Right renal cortex interstitium (tissue), 3 donors: Measurements from ENCODE around the gene FGD6. TPM values are rescaled to one million over a fixed set of nuclear protein-coding genes. Genes with fewer than 3 reads are reported as not detected.
"Not testable (repeated sequence)": the region's sequence is repeated elsewhere in the genome, so short reads cannot be mapped to it uniquely, and the experiment has no call there.

Experiments
- DNase-seq, 3 donors: peaks; one replicate each; pipeline ENCODE4 v3.0.0-alpha.2; 2013; ENCODE audit warnings: low read depth in 3 of 3, low spot score in 2 of 3
- polyA plus RNA-seq, 3 donors: library from polyadenylated mRNA; unstranded; fragments of 120-200 nt; gene quantifications; one replicate each; pipeline ENCODE4 v1.2.1, GENCODE V29; 2013; ENCODE audit not compliant: insufficient read length in 3 of 3

The FGD6 gene
- polyA plus RNA-seq, 3 donors, result 9.9 to 10.4 (median 10.2) TPM

DNA sequence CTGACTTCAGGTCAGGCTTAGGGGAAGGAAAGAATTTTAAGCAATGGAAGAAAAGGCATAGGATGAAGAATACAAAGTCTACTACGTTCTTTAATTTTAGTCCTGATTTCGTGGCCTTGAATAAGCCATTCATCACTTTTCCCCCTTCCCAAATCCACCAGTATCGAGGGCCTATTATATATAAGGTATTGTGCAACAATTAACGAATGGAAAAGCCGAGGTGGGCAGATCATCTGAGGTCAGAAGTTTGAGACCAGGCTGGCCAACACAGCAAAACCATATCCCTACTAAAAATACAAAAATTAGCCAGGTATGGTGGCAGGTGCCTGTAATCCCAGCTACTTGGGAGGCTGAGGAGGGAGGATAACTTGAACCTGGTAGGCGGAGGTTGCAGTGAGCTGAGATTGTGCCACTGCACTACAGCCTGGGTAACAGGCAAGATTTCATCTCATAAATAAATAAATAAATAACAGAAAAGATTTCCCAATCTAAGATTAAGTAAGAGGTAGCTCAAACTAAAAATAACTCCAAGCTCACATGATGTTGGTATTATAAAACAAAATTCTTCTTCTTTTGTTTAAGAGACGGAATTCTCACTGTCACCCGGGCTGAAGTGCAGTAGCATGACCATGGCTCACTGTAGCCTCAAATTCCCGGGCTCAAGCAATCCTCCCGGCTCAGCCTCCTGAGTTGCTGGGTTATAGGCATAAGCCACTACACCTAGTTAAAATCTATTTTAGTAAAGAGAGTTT lies 85.5 kb downstream of the FGD6 start:
- DNase-seq, result no peak

DNA sequence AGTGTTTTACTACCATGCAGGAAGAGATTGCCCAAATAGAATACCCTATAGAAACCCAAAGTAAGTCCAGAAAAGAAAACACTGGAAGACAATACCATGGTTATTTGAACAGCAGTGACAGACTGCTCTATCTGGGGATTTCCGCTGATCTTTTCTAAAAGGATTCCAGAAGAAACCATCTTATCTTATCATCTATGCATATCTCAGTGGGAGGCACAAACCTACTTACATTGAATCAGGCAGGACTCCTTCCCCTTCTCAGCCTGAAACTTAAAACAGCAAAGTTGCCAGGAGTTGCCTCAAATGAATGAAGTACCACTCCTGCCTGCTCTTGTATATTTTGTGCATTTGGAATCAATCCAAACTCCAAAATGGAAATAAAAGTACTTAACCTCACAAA lies 87.2 kb downstream of the FGD6 start:
- no peak for DNase-seq

DNA sequence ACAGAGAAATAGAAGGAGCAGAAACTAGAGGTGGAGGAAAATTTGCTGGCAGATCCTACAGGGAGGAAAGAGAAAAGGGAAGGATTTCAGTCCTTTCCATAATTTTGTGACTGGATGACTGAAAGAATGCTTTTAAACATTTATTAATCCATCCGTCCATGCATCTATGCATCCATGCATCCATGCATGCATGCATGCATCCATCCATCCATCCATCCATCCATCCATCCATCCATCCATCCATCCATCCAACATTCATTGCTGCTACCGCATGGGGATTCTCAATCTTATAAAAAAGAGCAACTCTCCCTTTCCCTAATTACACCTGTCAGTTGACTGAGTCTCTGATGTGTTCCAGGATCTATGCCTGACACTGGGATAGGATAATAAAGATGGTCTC lies 88.2 kb downstream of the FGD6 start:
- no peak for DNase-seq

DNA sequence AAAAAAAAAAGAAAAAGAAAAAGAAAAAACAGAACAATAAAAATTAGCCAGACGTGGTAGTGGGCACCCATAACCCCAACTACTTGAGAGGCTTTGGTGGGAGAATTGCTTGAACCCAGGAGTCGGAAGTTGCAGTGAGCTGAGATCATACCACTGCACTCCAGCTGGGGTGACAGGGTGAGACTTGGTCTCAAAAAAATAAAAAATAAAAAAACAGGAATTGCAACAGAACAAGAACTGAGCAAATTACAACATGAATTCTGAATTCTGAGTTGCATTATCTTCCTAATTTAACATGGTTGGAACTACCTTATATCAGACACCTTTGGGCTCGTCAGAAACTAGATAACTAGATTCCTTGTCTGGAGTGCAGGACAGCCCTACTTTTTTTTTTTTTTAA lies 90.5 kb downstream of the FGD6 start:
- DNase-seq, result no peak

DNA sequence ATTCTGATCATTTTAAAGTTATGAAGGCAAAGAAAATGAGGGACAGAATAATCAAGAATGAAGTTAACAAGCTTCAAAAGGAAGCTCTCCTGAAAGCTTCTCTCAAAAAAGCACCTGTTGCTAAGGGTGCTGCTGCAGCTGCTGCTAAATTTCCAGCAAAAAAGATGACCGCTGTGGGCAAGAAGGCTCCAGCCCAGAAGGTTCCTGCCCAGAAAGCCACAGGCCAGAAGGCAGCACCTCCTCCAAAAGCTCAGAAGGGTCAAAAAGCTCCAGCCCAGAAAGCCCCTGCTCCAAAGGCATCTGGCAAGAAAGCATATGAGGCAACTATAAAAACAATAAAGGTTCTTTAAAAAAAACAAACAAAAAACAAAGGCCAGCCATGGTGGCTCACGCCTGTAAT lies 91.2 kb downstream of the FGD6 start:
- DNase-seq, result no peak

DNA sequence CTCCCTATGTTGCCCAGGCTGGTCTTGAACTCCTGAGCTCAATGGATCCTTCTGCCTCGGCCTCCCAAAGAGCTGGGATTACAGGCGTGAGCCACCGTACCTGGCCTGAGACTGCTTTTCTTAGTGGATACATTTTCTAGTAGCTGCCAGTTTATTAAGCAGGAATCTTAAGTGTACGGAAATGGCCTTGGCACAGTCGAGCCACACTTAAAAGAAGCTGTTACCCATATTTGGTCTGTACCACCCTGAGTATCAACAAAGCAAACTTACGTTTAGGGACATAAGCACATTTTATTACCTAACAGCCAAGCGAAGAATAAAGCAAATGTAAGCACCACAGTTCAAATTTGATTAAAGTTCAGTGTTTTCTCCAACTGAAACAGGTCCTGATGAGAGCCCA lies 93.2 kb downstream of the FGD6 start:
- no peak for DNase-seq

DNA sequence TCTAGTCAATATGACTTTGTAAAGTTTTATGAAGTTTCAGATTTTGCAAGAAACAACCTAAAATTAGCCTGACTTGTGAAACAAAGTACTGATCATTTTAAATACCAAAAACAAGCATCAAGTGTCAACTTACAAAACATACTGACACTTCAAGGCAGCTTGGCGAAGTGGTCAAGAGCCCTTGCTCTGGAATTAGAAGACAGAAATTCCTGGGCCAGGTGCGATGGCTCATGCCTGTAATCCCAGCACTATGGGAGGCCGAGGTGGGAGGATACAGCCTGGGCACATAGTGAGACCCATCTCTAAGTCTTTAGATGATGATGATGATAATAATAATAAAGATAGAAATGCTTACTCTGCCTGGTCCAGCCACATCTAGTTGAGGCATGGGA lies 98.5 kb downstream of the FGD6 start:
- no peak for DNase-seq

DNA sequence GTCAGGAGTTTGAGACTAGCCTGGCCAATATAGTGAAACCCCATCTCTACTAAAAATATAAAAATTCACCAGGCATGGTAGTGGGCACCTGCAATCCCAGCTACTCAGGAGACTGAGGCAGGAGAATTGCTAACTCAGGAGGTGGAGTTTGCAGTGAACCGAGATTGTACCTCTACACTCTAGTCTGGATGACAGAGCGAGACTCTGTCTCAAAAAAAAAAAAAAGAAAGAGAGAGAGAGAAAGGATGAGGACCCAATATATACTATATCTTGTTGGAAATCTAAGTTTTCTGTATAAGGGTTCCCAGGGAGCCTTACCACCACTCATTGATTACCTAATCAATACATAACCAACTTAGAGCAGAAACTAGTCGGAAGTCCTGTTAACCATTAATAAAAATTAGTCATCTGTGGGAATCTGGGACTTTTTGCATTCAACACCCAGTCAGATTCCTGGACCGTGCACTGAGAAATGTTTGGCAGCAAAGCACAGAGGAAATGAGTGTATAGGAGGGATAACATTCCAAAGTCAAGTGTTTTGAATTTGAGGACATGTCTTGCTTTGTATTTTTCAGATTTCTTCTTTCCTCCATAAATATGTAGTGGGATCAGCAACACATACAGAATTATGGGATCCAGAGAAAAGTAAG lies 99.0 kb downstream of the FGD6 start:
- no peak for DNase-seq

DNA sequence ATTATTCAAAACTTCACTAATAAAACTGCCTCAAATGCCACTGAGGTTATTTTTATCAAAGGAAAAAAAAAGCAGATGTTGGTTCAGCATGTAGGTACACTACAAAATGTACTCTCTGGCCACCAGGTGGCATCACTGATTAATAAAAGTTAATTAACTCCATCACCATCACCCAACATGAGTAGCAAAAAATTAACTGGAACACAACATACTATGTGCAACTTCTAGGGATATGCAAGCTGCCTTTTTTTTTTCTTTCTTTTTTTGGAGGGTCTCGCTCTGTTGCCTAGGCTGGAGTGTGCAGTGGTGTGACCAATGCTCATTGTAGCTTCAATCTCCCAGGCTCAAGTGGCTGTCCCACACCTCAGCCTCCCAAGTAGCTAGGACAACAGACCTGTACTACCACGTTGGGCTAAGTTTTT lies 100.1 kb downstream of the FGD6 start:
- peak in 2 of 3 donors; percentile 48 to 62 for DNase-seq

DNA sequence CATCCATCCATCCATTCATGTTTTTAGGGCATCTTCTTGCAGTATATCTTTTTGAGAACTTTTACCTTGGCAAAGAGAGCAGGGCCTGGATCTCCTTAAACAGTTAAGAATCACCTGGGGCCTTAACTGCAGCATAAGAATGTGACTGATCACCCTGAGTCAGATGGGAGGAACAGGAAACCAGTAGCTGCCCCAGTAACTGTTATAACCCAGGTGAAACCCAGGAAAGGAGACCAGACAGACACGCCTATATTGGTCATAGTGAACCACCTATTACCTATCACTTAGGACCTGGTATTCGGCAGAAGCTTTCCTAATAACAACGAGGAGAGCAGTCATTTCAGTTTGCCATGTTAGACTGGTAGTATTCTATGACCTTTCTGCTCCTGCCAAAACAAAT lies 100.5 kb downstream of the FGD6 start:
- no peak for DNase-seq

DNA sequence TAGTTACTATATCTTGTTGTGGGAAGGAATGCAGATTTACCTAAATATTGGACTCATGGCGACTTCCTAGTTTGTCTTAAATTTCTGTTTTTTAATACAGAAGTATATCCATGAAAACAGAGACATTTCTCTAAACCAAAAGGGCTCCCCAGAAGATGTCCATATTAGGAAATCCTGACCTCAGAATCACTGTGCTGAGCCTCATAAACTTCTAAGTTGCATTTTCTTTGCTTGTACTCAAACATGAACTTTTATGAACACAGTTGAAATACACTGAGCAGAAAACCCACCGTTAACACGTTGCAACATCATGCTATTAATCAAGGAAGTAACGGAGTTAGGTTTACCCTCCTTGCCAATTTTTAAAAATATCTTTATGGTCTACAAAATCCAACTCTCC lies 100.9 kb downstream of the FGD6 start:
- no peak for DNase-seq

DNA sequence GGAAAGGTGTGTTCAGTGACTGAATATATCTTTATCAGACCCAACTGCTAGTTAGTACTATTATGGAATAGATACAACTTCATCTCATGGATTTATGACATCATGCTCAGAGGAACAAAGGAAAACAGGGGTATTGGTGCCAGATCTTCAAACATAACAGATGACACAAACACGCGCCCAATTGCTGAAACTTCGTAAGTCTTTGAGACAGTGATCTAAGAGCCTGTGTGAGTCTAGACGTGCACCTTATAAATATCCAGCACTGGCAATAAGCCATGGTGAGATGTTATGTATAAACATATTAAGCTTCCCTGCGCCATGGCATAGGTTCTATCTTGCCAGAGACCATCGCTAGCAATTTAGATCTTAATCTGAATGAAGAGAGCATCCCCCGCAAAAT lies 101.6 kb downstream of the FGD6 start:
- DNase-seq, result no peak

DNA sequence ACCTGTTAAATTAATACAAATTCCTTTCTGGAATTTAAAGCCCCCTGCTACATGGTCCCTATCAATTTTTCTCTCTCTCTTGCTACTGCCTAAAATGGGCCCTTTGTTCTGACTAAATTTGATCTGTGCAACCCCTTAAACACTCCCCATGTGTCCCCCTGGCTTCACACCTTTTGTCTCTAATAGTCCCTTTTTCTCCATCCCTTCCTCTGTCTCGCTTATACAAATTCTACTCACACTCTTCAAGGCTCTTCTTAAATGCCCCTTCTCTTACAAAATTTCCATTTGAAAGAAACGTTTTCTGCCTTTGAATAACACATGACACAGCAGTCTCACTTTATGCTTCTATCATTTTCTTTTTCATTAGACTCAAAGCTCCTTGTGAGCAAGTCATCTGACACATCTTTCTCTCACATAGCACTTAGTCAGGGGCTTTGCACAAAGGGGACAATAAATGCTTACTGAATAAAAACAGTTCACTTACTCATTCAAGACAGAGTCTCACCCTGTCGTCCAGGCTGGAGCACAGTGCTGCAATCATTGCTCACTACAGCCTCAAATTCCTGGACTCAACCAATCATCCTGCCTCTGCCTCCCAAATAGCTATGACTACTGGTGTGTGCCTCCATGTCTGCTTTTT lies 102.4 kb downstream of the FGD6 start:
- DNase-seq, result no peak

DNA sequence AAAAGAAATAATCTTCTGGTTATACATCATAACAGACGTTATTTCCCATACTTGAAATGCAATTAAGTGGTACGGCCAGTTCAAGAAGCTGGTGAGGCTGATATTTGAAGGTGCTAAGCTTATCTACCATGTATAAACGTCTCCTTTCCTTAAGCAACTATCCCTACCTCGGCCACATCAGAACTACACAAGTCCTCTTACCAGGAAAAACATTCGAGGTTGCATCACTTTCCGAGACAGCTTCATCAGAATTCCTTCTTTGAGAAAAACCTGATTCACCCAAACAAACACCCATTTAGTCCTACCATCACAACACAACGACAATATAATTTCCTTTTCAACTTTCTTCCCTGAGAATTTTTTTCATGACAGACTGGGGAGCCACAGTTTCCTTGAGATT lies 109.9 kb downstream of the FGD6 start:
- DNase-seq, result no peak

DNA sequence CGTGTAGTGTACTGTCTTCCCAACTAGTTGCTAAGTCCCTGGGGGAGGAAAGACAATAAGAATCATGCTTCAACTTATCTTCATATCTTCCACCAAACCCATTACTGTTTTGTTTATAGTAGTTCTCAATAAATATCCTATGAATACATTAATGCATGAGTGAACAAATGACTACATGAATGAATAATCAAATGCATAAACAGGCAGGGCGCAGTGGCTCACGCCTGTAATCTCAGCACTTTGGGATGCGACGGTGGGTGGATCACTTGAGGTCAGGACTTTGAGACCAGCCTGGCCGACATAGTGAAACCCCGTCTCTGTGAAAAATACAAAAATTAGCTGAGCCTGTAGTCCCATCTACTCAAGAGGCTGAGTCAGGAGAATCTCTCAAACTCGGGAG lies 111.7 kb downstream of the FGD6 start:
- DNase-seq, result no peak

DNA sequence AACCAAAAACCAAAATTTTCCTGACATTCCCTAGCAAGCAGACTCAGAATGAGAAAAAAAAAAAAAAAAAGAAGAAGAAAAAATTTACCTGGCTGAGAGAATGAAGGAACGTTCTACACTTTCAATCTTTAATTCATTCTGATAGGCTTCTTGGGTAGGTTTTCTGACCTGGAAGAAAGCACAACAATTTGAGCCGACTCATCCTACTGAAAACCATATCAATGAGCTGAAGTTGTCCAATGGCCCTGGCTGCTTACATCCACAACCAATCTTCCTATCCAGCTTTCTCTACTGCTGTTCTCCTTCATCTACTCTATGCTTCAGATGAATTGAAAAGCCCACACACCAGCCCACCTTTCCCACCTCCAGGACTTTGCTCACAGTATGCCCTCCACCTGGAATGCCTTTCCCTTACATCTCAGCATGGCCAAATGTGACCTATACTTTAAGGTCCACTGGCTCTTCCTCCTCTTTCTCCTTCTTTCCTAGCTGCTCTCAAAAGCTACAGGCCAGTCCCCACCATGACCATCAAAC lies 112.3 kb downstream of the FGD6 start:
- DNase-seq, result no peak

DNA sequence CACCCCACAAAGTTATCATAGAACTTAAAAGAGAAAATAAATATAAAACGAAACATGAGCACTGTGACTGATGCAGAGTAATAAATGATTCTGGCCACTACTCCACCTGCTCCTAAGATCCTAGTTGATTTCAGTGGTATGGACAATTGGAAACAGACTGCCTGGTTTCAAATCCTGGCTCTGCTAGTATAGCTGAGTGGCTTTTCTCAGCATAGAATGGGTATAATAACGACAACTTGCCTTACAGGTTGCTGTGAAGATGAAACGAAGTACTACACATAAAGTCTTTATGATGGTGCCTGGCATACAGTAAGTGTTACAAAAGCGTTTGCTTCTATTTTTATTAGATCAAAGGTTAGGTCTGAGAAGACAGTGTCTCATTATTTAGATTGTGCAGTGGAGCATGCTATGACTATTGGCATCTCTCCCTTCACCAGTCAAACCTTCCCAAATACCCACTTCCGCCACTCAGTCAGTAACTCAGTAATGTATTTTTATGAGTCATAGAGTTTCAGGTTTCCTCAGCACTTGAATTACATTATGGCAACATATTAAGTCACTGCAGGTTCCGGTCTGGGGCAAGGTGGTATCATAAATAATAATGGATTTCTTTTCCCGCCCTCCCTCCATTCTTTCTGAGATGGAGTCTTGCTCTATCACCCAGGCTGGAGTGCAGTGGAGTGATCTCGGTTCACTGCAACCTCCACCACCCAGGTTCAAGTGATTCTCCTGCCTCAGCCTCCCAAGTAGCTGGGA lies 114.2 kb downstream of the FGD6 start:
- DNase-seq, result no peak

DNA sequence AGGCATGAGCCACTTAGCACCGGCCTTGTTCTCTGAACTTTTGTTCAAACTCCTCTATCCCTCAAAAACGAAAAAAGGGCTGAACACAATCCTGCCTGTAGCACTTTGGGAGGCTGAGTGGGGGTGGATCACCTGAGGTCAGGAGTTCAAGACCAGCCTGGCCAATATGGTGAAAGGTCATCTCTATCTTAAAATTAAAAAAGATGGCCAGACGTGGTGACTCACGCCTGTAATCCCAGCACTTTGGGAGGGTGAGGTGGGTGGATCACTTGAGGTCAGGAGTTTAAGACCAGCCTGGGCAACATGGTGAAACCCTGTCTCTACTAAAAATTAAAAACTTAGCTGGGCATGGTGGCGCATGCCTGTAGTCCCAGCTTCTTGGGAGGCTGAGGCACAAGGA lies 115.3 kb downstream of the FGD6 start:
- DNase-seq, result not testable (repeated sequence)

DNA sequence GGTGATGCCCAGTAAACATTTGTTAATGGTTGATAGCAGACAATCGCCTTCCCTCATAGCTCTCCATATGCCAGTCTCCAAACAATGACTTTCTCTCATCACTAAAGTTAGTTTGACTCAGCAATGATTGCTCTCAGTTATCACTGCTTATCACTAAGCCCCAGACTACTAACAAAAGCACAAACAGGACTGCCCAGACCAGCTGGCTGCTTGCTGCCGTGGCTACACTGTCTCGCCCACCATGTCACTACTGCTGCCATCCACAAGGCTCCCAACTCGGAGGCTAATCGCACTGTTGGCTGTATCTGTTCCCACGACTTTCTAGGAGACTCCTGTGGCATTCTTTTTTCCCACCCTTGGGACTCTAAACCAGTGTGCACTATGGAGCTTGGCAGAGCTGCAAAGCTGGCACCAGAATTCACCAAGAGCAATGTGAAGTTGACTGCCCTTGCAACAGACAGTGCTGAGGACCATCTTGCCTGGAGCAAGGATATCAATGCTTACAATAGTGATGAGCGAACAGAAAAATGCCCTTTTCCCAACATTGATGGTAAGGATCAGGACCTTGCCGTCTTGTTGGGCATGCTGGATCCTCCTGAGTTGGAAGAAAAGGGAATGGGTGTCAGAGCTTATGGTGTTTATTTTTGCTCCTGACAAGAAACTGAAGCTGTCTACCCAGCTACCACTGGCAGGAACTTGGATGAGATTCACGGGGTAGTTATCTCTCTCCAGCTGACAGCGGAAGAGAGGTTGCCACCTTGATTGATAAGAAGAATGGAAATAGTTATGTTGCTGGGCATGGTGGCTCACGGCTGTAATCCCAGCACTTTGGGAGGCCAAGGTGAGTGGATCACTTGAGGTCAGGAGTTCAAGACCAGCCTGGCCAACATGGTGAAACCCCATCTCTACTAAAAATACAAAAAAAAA lies 116.7 kb downstream of the FGD6 start:
- no peak for DNase-seq

DNA sequence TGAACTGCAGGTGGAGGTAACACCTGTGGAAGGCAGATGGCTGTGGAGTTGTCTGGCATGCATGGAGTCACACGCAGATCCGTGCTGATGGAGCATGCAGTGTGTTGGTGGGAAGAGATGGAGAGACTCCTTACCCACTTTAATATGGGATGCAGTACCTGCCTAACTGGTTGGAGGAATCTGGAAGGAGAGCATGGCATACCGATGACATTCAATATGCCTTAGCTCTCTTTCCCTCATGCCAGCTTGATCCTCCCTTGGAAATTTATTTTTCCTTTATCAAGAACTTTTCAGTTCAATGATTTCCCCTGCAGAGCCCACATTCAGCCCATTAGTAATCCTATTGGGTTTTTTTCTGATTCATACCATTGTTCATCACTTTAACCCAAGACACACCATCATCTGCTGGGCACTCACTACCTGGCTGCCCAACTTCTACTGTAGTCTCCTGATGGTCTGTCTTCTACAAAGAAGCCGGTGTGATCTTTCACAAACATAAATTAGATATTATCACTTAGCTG lies 117.9 kb downstream of the FGD6 start:
- no peak for DNase-seq
